DOHH2 (cell line): ENCODE results near the gene FLII.

Experiments used
- H3F3A ChIP-seq: fragments of 200-600 bp; sonication (generic), shearing (Covaris generic); 2 replicates; pipeline ENCODE4 v1.6.0; 2016; ENCODE audit warnings: antibody characterized with exemption, mild to moderate bottlenecking; ENCODE audit not compliant: control insufficient read depth, insufficient read depth
- H3K27ac ChIP-seq: fragments of 200-600 bp; sonication (generic); 2 replicates; pipeline ENCODE4 v1.5.1; 2014; ENCODE audit warnings: low read depth, mild to moderate bottlenecking, low read length, moderate library complexity
- H3K27me3 ChIP-seq: fragments of 200-600 bp; sonication (generic); 2 replicates; pipeline ENCODE4 v1.6.1; 2014; ENCODE audit warnings: mild to moderate bottlenecking, low read length, mixed read lengths; ENCODE audit not compliant: control insufficient read depth
- H3K36me3 ChIP-seq: fragments of 200-600 bp; sonication (generic); 2 replicates; pipeline ENCODE4 v1.6.1; 2014; ENCODE audit warnings: mild to moderate bottlenecking, low read length, moderate library complexity, mixed read lengths; ENCODE audit not compliant: control insufficient read depth
- H3K4me1 ChIP-seq: fragments of 200-600 bp; sonication (generic); 2 replicates; pipeline ENCODE4 v1.6.1; 2014; ENCODE audit warnings: mild to moderate bottlenecking, low read length, mixed read lengths; ENCODE audit not compliant: control insufficient read depth
- H3K4me2 ChIP-seq: fragments of 200-600 bp; sonication (generic); 2 replicates; pipeline ENCODE4 v1.6.0; 2014; ENCODE audit warnings: mild to moderate bottlenecking, low read length, moderate library complexity
- H3K4me3 ChIP-seq: fragments of 200-600 bp; sonication (generic); 2 replicates; pipeline ENCODE4 v1.5.1; 2014; ENCODE audit warnings: mild to moderate bottlenecking, low read length, mixed read lengths
- H3K79me2 ChIP-seq: fragments of 200-600 bp; sonication (generic); 2 replicates; pipeline ENCODE4 v1.6.1; 2014; ENCODE audit warnings: mild to moderate bottlenecking, low read length, mixed read lengths; ENCODE audit not compliant: control insufficient read depth
- H3K9me2 ChIP-seq: fragments of 200-600 bp; sonication (generic); replicated peaks from 2 replicates; pipeline ENCODE4 v1.6.1; 2014; ENCODE audit warnings: mild to moderate bottlenecking, low read length, mixed read lengths; ENCODE audit not compliant: control insufficient read depth
- H3K9me3 ChIP-seq: fragments of 200-600 bp; sonication (generic); 2 replicates; pipeline ENCODE4 v1.6.1; 2014; ENCODE audit warnings: antibody characterized with exemption, low read length, mixed read lengths; ENCODE audit not compliant: control insufficient read depth, insufficient read depth
- H4K20me1 ChIP-seq: fragments of 200-600 bp; sonication (generic); 2 replicates; pipeline ENCODE4 v1.6.0; 2014; ENCODE audit warnings: low read depth, mild to moderate bottlenecking, antibody characterized with exemption, low read length, moderate library complexity; ENCODE audit not compliant: control insufficient read depth, insufficient read depth
- CTCF ChIP-seq: fragments of 200-600 bp; sonication (generic); IDR thresholded peaks from one replicate; pipeline ENCODE4 v1.5.1; 2014; ENCODE audit warnings: antibody characterized with exemption, mild to moderate bottlenecking, low read depth, low read length; ENCODE audit not compliant: poor library complexity, severe bottlenecking
- EZH2phosphoT487 ChIP-seq: fragments of 200-600 bp; sonication (generic); IDR thresholded peaks from 2 replicates; pipeline ENCODE4 v1.6.1; 2017; ENCODE audit warnings: borderline replicate concordance, mild to moderate bottlenecking, antibody characterized with exemption, low read length, moderate library complexity, mixed read lengths

Gene FLII

GRCh38 chr17:18291718-18292540 is 33.4 kb upstream of the FLII start:
- Histone ChIP-seq H3K27me3 (no peaks in the 10 kb centered on the region), H4K20me1 (no peaks in the 10 kb centered on the region), H3K4me1 (no peaks in the 10 kb centered on the region), H3K36me3 (peaks cover 65% of the 10 kb centered on the region), H3F3A (no peaks in the 10 kb centered on the region), H3K9me3 (no peaks in the 10 kb centered on the region), H3K4me3 (no peak overlapping the region), H3K9me2 (no peaks in the 10 kb centered on the region), H3K79me2 (no peaks in the 10 kb centered on the region), H3K27ac (no peak overlapping the region), H3K4me2 (no peak overlapping the region)
- no peak for TF ChIP-seq EZH2phosphoT487

DNA sequence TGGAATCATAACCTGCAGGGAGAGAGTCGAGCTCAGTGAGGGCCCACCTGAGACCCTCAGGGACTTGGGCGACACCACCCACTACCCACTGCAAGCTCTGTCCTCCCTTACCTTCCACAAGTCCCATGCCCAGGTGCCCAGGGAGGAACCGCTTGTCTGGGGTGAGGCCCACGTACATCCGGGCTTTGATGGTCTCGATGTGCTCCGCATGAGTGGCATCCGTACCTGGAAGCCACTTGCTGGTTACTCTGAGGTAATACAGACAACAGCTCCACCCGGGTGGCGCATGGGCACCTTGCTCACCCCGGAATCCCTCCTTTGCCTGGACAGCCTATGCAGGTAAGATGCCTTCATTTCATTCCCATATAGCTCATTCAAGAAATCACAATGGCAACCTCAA is 26.8 kb upstream of the FLII start:
- no peaks in the 10 kb centered on the region for H3K27me3 ChIP-seq
- no peak overlapping the region for H3K4me3 ChIP-seq
- H4K20me1 ChIP-seq: no peaks in the 10 kb centered on the region
- no peaks in the 10 kb centered on the region for H3K9me2 ChIP-seq
- no peaks in the 10 kb centered on the region for H3K4me1 ChIP-seq
- no peak overlapping the region for H3K27ac ChIP-seq
- no peaks in the 10 kb centered on the region for H3K79me2 ChIP-seq
- no peaks in the 10 kb centered on the region for H3K9me3 ChIP-seq
- H3F3A ChIP-seq: no peaks in the 10 kb centered on the region
- TF ChIP-seq CTCF (no peak), EZH2phosphoT487 (no peak)
- no peak overlapping the region for H3K4me2 ChIP-seq
- peaks cover 73% of the 10 kb centered on the region for H3K36me3 ChIP-seq

- Histone ChIP-seq H3K79me2 (no peaks in the 10 kb centered on the region), H3K27ac (no peak overlapping the region), H3K9me2 (no peaks in the 10 kb centered on the region), H4K20me1 (no peaks in the 10 kb centered on the region), H3K4me1 (no peaks in the 10 kb centered on the region), H3F3A (no peaks in the 10 kb centered on the region), H3K36me3 (peaks cover 77% of the 10 kb centered on the region), H3K27me3 (no peaks in the 10 kb centered on the region), H3K4me2 (no peak overlapping the region), H3K4me3 (no peak overlapping the region), H3K9me3 (no peaks in the 10 kb centered on the region)
- TF ChIP-seq EZH2phosphoT487: no peak
- no peak for TF ChIP-seq CTCF
Observed at GRCh38 chr17:18281788-18282187, 23.2 kb upstream of the FLII start.

- H3K9me2 ChIP-seq: no peaks in the 10 kb centered on the region
- H3K9me3 ChIP-seq: no peaks in the 10 kb centered on the region
- peaks cover 81% of the 10 kb centered on the region for H3K36me3 ChIP-seq
- no peak overlapping the region for H3K4me3 ChIP-seq
- H3F3A ChIP-seq: no peaks in the 10 kb centered on the region
- H3K4me2 ChIP-seq: no peak overlapping the region
- no peaks in the 10 kb centered on the region for H3K4me1 ChIP-seq
- H3K27me3 ChIP-seq: no peaks in the 10 kb centered on the region
- TF ChIP-seq CTCF (no peak), EZH2phosphoT487 (no peak)
- H3K27ac ChIP-seq: no peak overlapping the region
- no peaks in the 10 kb centered on the region for H4K20me1 ChIP-seq
- H3K79me2 ChIP-seq: no peaks in the 10 kb centered on the region
Observed at GRCh38 chr17:18280766-18281371, 22.3 kb upstream of the FLII start.
